ENCODE results near the gene MARCHF9.

Gene MARCHF9

GRCh38 chr12:57795354-57795753, 40.5 kb downstream of the MARCHF9 start:
- no peak for DNase-seq (ENCODE audit: low read depth in 1 of 2, low spot score in 1 of 2)

DNA sequence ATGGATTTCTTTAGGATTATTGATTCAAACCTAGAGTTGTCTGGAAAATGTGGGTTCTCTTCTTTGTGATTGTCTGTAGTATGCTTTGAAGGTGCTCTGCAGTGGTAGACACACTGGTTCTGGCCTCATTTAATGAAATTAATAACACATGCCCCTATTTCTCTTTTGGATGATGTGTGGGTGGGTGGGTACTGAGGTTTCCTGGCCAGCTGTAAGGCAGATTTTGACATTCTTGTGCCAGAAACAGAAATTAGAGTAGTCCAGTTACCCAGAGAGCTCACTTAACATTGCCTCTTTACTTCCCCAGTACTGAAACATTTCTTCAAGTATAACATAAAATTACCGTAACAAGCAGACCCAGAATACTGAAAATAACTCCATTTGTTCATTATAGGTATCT, 42.1 kb downstream of the MARCHF9 start:
- DNase-seq (ENCODE audit: low read depth in 1 of 2, low spot score in 1 of 2), result no peak

GRCh38 chr12:57797933-57798332, 43.0 kb downstream of the MARCHF9 start:
- no peak for DNase-seq (ENCODE audit: low read depth in 1 of 2, low spot score in 1 of 2)

DNA sequence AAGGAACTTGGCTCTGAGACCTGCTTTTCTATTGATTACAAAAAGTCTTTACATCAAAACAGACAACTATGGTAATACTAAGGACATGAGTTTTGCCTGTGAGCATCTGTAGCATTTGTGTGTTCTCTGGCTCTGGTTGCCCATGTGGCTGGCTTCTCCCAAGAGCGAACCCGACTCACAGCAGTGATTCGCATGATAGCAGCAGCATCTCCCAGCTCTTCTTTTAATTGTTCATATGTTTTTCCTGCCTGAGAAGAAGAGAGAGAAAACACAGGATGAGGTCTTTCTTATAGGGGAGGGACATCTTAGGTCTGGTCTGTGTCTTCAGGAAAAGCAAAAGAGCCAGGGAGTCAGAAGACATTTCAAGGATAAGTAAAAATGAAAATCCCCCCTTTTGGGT, 46.1 kb downstream of the MARCHF9 start:
- no peak for DNase-seq (ENCODE audit: low read depth in 1 of 2, low spot score in 1 of 2)

- no peak for DNase-seq (ENCODE audit: low read depth in 1 of 2, low spot score in 1 of 2)
Measured at GRCh38 chr12:57802607-57803006, 47.7 kb downstream of the MARCHF9 start.

GRCh38 chr12:57803319-57803893, 48.5 kb downstream of the MARCHF9 start:
- no peak for DNase-seq (ENCODE audit: low read depth in 1 of 2, low spot score in 1 of 2)

DNA sequence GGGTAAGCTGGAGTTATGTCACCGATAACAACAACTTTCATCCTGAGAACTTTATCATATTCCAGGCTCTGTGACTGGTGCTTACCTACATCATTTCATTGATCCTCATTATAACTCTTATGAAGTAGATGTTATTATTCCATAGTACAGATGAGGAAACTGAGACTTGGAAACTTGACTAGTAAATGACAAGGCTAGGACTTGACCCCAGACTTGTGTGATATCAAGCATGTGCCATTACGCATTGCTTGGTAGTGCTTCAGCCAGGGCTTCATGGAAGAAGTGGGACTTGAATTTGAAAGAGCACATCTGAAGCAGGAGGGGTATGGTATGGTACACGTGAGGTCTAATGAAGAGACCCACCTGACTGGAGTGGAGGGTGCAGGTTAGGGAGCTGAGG, 51.8 kb downstream of the MARCHF9 start:
- no peak for DNase-seq (ENCODE audit: low read depth in 1 of 2, low spot score in 1 of 2)

- DNase-seq (ENCODE audit: low read depth in 1 of 2, low spot score in 1 of 2), result no peak
Measured at GRCh38 chr12:57807285-57807684, 52.4 kb downstream of the MARCHF9 start.

DNA sequence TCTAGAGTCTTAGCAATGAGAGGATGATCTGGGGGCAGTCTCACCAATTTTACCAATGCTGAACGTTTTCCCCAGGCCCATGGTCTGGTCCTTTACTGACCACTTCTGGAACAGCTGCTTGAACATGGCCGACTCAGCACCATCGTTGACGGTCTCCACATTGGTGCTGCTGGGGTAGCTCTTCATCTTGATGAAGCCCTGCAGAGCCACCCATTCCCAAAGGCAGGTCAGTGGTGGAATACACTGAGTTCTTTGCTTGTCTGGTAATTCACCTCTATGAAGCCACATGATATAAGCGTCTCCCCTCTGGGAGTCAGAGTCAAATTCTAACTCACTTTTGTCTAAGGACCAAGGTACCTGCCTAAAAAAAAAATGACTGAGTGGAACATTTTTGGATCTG, 53.4 kb downstream of the MARCHF9 start:
- DNase-seq (ENCODE audit: low read depth in 1 of 2, low spot score in 1 of 2), result no peak

- DNase-seq (ENCODE audit: low read depth in 1 of 2, low spot score in 1 of 2), result no peak
Measured at GRCh38 chr12:57809425-57809824, 54.5 kb downstream of the MARCHF9 start.
